Ecto neural progenitor cell (in vitro differentiated cells): ENCODE data around the gene TTYH2.
"Not testable (repeated sequence)": the region's sequence is repeated elsewhere in the genome, so short reads cannot be mapped to it uniquely, and the experiment has no call there.

Experiments
- DNase-seq: peaks from one replicate; pipeline ENCODE4 v3.0.0-alpha.2; 2018; ENCODE audit warnings: low spot score

The TTYH2 gene

DNA sequence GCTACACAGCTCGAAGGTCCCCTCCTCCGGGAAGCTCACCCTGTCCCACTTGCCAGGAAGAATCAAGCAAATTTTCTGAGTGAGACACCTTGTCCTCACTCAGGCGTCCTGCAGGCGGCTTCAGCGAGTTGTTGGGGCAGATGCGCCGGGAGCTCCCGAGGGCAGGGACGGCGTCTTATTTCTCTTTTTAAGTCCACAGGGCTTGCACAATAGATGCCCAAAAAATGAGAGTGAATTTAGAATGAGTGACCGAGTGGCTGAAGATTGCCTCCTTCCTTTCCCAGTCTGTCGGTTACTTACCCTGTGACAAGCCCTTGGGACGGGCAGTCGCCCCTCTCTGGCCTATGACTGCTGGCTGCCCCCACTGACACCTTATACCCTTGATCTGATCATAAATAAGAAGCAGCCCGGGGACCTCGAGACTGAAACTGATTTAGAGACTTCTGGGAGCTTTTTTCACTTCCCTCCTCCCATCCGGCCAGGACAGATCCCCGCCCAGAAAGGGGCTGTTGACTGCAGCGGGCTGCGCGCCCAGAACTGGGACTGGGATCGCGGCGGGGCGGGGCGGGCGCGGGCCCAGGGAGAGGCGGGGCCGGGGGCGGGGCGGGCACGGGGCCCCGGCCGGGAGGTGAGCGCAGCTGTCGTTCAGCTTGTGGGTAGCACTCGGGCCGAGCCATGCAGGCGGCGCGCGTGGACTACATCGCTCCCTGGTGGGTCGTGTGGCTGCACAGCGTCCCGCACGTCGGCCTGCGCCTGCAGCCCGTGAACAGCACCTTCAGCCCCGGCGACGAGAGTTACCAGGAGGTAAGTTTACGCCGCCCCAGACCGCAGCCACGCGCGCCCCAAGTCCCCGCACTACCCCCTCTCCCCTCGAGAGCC is at the start of gene TTYH2:
Gene TTYH2, plus strand, starts transcription at position 659 of the 879 bp plus-strand sequence. Its CDS starts 17 bp downstream, at position 676.
- DNase-seq, result peak; percentile 92

DNA sequence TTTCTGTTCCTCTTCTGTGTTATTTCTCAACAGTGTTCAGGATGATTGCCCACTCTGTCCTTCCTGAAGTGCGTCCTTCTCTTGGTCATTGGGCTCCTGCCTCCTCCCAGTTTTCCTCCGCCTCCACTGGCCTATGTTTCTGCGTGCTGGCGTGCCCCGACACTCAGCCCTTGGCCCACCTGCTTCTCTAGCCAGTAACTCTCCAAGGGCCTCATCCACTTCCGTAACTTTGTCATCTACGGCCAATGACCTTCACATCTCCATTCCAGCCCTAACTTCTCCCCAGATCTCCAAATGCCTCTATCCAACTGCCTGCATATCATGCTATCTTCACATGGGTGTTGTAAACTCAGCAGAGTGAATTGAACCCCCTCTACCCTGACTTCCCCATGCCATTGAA is 49.5 kb upstream of the TTYH2 start:
- DNase-seq, result no peak

- peak; percentile 31 for DNase-seq
These were observed 48.8 kb upstream of the TTYH2 start for GRCh38 chr17:74164446-74165045.

DNA sequence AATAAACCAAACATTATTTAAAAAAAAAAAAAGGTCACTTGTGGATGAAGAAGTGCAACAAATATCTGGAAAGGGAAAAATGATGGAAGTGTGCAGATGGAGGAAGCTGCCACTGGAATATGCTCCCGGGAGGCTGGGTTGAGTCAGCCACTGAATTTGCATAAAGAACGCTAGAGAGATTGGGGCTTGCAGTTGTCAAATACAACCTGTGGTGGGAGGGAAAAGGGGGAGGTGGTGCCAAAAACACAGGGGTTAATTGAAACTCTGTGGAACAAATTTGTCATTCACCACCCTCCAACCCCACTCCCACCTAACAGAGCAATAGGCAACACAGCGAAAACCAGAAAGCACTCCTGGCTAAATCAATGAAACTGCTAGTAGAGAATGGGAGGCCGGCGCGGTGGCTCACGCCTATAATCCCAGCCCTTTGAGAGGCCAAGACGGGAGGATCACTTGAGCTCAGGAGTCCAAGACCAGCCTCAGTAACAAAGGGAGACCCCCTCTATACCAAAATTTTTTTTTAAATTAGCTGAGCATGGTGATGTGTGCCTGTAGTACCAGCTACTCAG is 47.5 kb upstream of the TTYH2 start:
- peak; percentile 45 for DNase-seq

DNA sequence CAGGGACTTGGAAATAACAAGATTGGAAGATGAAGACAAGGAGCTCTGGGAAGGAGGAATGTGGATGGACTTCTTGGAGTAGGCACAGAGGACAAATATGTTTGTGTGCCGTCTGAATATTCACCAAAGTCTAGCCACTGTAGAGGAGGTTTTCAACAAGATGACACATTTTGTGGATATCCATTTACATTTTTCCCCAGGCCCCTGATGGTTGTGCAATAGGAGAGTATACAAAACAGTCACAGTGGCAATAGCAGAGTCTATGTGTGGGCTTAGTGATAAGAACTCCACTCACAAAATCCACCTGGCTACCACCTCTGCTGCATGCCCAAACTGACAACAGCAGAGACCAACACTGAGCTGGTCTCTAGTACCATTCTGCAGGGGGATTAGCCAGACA is 42.4 kb upstream of the TTYH2 start:
- no peak for DNase-seq

- DNase-seq, result no peak
These were observed 40.7 kb upstream of the TTYH2 start for GRCh38 chr17:74172700-74173099.

GRCh38 chr17:74176546-74177001 is 36.8 kb upstream of the TTYH2 start:
- peak; percentile 85 for DNase-seq

DNA sequence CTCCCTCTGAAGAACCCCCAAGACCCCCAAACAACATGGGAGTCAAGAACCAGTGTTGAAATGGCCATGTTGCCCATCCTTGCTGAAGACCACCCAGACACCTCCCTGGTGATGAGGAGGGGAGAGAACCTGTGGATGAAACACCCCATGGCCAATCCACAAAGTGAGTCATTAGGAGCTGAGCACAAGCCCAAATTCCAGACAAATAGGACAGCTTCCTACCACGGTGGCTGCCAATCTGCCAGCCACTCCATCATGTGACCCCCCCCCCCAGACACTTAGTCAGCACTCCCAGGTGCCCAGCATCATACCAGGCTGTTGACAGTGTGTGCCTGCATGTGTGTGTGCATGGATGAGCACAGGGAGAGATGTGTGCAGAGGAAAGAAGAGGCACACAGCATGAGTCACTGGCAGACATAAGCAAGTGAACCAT is 36.3 kb upstream of the TTYH2 start:
- no peak for DNase-seq

GRCh38 chr17:74179576-74179975 is 33.8 kb upstream of the TTYH2 start:
- DNase-seq, result no peak

- peak; percentile 80 for DNase-seq
These were observed 33.0 kb upstream of the TTYH2 start for GRCh38 chr17:74180336-74180735.

- no peak for DNase-seq
These were observed 32.0 kb upstream of the TTYH2 start for GRCh38 chr17:74181341-74181740.

DNA sequence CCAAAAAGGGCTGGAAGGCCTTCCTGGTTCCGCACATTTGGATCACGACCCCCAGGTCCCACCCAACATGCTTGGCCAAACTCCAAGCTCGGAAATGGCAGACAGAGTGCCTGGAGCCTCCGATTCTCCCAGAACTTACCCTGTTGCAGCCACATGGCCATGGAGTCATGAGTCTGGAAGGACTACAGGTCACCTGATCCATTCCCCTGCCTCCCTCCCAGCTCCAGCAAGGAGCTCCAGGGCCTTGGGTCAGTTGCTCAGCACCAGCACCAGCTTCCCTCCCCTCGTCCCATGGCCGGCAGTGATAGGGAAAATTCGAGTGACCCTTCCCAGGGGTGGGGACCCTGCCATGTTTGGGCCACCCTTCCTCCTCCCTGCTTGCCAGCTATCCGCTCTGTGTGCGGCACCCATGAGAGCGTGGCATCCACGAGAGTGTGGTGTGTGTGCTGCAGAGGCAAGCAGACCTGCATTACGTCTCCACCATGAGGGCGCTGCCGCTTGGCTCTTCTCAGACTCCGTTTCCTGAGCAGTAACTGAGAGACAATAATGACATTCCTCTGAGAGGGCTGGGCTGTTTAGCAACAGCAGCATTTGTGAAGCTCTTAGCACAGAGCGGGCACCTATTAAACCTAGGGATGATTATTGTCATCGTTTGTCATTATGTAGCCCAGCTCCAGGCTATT is 31.2 kb upstream of the TTYH2 start:
- no peak for DNase-seq

DNA sequence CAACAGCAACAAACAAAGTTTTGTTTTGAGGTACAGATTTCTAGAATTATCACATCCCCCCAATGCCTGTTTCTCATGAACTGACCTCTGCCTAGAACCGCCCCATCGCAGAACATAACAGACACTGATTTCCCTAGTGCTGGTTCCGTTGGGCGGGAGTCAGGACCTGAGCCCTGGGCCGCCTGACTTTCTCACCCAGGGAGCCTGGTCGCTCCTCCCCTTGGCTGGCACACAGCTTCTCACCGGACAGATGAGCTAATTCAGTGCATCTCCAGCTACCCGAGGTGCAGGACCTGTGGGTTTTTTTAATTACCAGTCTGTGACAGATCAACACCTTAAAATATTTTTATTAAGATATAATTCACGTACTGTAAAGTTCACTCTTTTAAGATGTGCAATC is 30.0 kb upstream of the TTYH2 start:
- no peak for DNase-seq

DNA sequence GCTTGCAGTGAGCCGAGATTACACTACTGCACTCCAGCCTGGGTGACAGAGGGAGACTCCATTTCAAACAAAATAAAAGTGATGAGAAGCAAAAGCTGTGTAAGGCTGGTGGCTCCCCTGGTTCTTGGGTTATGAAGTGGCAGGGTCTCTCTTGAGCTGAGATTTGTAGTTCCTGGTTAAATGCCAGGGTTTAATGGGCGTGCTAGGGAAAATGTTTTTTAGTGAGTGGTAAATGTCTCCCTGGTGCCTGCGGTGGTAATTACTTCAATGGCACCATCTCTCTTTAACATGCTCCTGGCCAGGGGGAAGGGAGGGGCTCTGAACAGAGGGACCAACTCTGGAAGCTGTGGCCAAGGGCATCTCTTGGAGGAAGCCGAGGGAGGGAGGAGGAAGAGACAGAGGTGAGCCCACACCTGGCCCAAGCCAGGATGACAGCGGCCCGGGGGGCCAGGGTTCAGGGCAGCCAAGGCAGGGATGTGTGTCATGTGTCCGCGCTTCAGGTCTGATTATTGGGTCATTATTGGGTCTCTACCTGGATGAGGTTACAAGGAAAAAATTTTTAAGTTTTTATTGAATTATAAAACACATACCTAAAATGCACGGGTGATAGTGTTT is 27.7 kb upstream of the TTYH2 start:
- DNase-seq, result no peak

DNA sequence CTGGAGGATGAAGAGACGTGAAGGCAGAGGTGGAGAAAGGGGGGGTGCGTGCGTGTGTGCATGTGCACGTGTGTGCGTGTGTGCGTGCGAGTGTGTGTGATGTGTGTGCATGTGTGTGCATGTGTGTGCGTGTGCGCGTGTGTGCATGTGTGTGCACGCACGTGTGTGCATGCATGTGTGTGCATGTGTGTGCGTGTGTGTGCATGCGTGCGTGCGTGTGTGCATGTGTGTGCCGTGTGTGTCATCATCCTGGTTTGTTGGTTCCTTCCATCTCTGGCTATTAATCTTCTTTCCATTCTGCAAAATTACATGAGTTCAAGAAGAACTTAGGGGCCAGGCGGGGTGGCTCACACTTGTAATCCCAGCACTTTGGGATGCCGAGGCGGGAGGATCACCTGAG is 26.9 kb upstream of the TTYH2 start:
- no peak for DNase-seq

DNA sequence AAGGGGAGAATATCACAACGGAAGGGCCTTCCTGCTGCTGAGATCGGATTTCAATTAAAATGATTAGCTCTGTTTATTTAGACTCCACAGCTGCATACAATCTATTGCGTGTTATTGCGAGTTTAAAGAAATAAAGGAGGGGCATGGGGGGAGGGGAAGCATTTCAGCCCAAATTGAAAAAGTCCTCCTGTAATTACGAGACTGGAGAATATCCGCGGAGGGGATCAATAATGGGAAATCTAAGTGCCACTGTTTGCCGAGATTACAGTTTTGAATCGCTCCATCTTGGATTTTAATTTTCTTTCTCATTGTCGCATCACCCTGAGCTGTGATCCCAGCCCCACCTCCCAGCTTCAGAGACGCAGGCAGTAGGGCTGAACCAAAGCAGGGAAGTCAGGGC is 25.6 kb upstream of the TTYH2 start:
- no peak for DNase-seq

GRCh38 chr17:74188687-74189086 is 24.7 kb upstream of the TTYH2 start:
- not testable (repeated sequence) for DNase-seq

- DNase-seq, result no peak
These were observed 23.2 kb upstream of the TTYH2 start for GRCh38 chr17:74190154-74190553.

DNA sequence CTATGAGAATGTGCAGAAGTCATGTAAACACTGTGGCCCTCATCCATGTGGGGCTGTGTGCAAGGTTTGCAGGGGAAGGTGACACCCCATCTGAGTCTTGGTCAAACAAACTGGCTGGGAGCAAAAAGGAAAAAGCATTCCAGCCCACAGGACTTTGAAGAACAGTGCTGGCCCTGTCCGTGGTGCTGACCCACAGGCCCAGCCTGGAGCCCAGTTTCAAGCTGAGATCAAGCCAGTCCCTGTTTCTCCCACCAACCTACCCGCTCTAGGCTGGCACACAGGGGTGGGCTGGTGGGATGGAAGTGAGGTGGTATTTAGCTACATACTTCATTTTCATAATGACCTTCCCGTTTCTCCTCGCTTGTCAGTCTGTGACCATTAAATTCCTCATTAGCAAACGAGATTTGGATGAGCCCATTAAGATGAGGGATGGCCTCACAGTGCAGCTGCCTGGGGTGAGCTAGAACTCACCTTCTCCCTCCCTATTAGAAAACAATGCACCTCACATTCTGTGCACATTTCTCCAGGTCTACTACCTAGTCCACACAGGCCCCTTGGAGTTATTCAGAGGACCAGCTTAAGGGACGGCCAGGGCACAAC is 22.5 kb upstream of the TTYH2 start:
- DNase-seq, result peak; percentile 82

DNA sequence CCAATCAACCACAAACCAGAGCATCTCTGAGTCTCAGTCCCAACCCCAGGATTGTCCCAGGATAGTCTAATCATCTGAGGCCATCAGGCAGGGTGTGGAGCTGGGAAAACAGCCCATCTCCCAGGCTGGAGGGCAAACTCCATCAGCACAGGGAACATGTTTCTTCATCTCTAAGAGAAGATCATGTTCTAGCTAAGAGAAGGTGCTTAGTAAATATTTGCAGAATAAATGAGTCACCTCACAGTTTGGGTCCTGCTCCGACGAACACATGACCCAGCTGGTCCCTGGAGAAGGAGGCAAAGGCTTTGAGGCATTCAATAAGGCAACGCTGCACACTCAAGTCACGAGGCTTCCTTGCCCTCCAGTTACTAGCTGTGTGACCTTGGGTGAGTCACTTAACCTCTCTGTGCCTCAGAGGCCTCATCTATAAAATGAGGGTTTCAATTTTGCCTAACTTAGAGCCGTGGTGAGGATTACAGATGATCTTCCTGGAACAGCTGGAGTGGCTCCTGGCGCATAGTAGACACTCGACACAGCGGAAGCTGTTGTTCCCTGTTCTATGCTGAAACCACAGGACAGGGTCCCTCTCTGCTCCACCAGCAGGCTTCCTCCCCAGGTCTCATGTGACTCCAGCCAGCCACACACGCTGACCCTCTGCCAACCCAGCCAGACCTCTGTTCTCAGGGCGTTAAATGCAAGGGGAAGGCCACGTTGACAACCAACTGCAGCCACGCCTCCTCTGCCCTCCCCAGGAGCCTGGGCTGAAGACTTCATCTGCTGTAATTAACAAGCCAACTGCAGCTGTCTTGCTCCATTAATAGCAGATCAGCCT is 20.2 kb upstream of the TTYH2 start:
- no peak for DNase-seq

GRCh38 chr17:74194682-74195081 is 18.7 kb upstream of the TTYH2 start:
- no peak for DNase-seq
